ENCODE measurements around the gene RALBP1.
"Not testable (repeated sequence)": the region's sequence is repeated elsewhere in the genome, so short reads cannot be mapped to it uniquely, and the experiment has no call there.

RALBP1 gene

GRCh38 chr18:9431296-9431695 lies 44.0 kb upstream of the RALBP1 start:
- TF ChIP-seq CTBP1 (IDR thresholded peaks at IDR 0.05; ENCODE audit: borderline replicate concordance) (no peak), SP1 (IDR thresholded peaks at IDR 0.05) (no peak), NFRKB (IDR thresholded peaks at IDR 0.05) (no peak)
- POLR2A ChIA-PET = no interaction called here
- DNase-seq (ENCODE audit: extremely low spot score) = no peak
- CTCF ChIA-PET = no interaction called here

- DNase-seq (ENCODE audit: extremely low spot score); POLR2A ChIA-PET; CTCF ChIA-PET: not testable (repeated sequence)
Measured at GRCh38 chr18:9433122-9433521, 42.2 kb upstream of the RALBP1 start.

GRCh38 chr18:9433671-9434121 lies 41.6 kb upstream of the RALBP1 start:
- TF ChIP-seq NFRKB (IDR thresholded peaks at IDR 0.05) = no peak
- CTCF ChIA-PET = no interaction called here
- POLR2A ChIA-PET = no interaction called here
- no peak for DNase-seq (ENCODE audit: extremely low spot score)

- POLR2A ChIA-PET = no interaction called here
- CTCF ChIA-PET = no interaction called here
- no peak for TF ChIP-seq FOXA1 (IDR thresholded peaks at IDR 0.05)
- TF ChIP-seq ZNF384 (IDR thresholded peaks at IDR 0.05) = no peak
- TF ChIP-seq CTBP1 (IDR thresholded peaks at IDR 0.05; ENCODE audit: borderline replicate concordance) = no peak
- no peak for TF ChIP-seq TARDBP (IDR thresholded peaks at IDR 0.05)
- TF ChIP-seq FOXM1 (IDR thresholded peaks at IDR 0.05; ENCODE audit: borderline replicate concordance) = no peak
- no peak for TF ChIP-seq PKNOX1 (IDR thresholded peaks at IDR 0.05)
- no peak for TF ChIP-seq SP1 (IDR thresholded peaks at IDR 0.05)
- DNase-seq (ENCODE audit: extremely low spot score) = no peak
Measured at GRCh38 chr18:9434122-9434701, 41.1 kb upstream of the RALBP1 start.

DNA sequence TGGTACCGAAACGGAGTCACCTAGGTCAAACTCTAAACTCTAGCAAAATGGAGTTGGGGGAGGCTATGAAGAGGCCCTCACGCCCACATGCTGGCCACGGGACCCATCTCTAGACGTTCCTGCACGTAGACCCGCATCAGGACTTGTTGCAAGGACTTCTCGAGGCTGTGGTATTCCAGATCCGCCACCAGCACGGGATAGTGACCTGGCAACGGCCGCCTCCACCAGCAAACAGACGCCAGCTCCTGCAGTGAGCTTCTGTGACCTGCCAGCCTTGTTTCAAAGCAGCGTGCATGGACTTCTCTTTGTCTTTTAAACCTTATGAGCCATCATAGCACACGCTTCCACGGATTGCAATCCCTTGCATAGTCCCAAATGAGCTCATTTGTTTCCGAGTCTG lies 40.3 kb upstream of the RALBP1 start:
- CTCF ChIA-PET = no interaction called here
- POLR2A ChIA-PET = no interaction called here
- no peak for DNase-seq (ENCODE audit: extremely low spot score)
- no peak for TF ChIP-seq BHLHE40 (IDR thresholded peaks at IDR 0.05; ENCODE audit: borderline replicate concordance)
- TF ChIP-seq HDGF (IDR thresholded peaks at IDR 0.05; ENCODE audit: borderline replicate concordance) = no peak
- TF ChIP-seq ARNT (IDR thresholded peaks at IDR 0.05) = no peak
- TF ChIP-seq SP1 (IDR thresholded peaks at IDR 0.05) = no peak
- no peak for TF ChIP-seq SUZ12 (IDR thresholded peaks at IDR 0.05)
- TF ChIP-seq FOXA1 (IDR thresholded peaks at IDR 0.05) = no peak
- TF ChIP-seq LEF1 (IDR thresholded peaks at IDR 0.05; ENCODE audit: borderline replicate concordance) = no peak
- TF ChIP-seq L3MBTL2 (conservative IDR thresholded peaks at IDR 0.05) = no peak
- TF ChIP-seq ZNF384 (IDR thresholded peaks at IDR 0.05) = no peak
- no peak for TF ChIP-seq ELF4 (IDR thresholded peaks at IDR 0.05)
- no peak for TF ChIP-seq NFRKB (IDR thresholded peaks at IDR 0.05)
- no peak for TF ChIP-seq TARDBP (IDR thresholded peaks at IDR 0.05)
- no peak for TF ChIP-seq CTBP1 (IDR thresholded peaks at IDR 0.05; ENCODE audit: borderline replicate concordance)
- TF ChIP-seq FOXK2 (IDR thresholded peaks at IDR 0.05) = no peak
- no peak for TF ChIP-seq PKNOX1 (IDR thresholded peaks at IDR 0.05)
- no peak for TF ChIP-seq FOXM1 (IDR thresholded peaks at IDR 0.05; ENCODE audit: borderline replicate concordance)

- DNase-seq (ENCODE audit: extremely low spot score) = no peak
- POLR2A ChIA-PET = no interaction called here
- CTCF ChIA-PET = no interaction called here
- TF ChIP-seq FOXK2 (IDR thresholded peaks at IDR 0.05) = no peak
- TF ChIP-seq NFRKB (IDR thresholded peaks at IDR 0.05) = no peak
- no peak for TF ChIP-seq HDGF (IDR thresholded peaks at IDR 0.05; ENCODE audit: borderline replicate concordance)
- TF ChIP-seq ARNT (IDR thresholded peaks at IDR 0.05) = no peak
- no peak for TF ChIP-seq ELF4 (IDR thresholded peaks at IDR 0.05)
- TF ChIP-seq PKNOX1 (IDR thresholded peaks at IDR 0.05) = no peak
- TF ChIP-seq L3MBTL2 (conservative IDR thresholded peaks at IDR 0.05) = no peak
- TF ChIP-seq BHLHE40 (IDR thresholded peaks at IDR 0.05; ENCODE audit: borderline replicate concordance) = no peak
- no peak for TF ChIP-seq ZNF384 (IDR thresholded peaks at IDR 0.05)
- no peak for TF ChIP-seq FOXM1 (IDR thresholded peaks at IDR 0.05; ENCODE audit: borderline replicate concordance)
- TF ChIP-seq CTBP1 (IDR thresholded peaks at IDR 0.05; ENCODE audit: borderline replicate concordance) = no peak
- no peak for TF ChIP-seq LEF1 (IDR thresholded peaks at IDR 0.05; ENCODE audit: borderline replicate concordance)
- TF ChIP-seq TARDBP (IDR thresholded peaks at IDR 0.05) = no peak
- TF ChIP-seq FOXA1 (IDR thresholded peaks at IDR 0.05) = no peak
- TF ChIP-seq SP1 (IDR thresholded peaks at IDR 0.05) = no peak
- no peak for TF ChIP-seq SUZ12 (IDR thresholded peaks at IDR 0.05)
Measured at GRCh38 chr18:9436206-9436929, 38.9 kb upstream of the RALBP1 start.

GRCh38 chr18:9437021-9437437 lies 38.3 kb upstream of the RALBP1 start:
- ChIA-PET CTCF (no interaction called here), POLR2A (no interaction called here)
- TF ChIP-seq SP1 (IDR thresholded peaks at IDR 0.05) (no peak), SUZ12 (IDR thresholded peaks at IDR 0.05) (no peak), FOXA1 (IDR thresholded peaks at IDR 0.05) (no peak), L3MBTL2 (conservative IDR thresholded peaks at IDR 0.05) (no peak), BHLHE40 (IDR thresholded peaks at IDR 0.05; ENCODE audit: borderline replicate concordance) (no peak), FOXK2 (IDR thresholded peaks at IDR 0.05) (no peak), CTBP1 (IDR thresholded peaks at IDR 0.05; ENCODE audit: borderline replicate concordance) (no peak), TARDBP (IDR thresholded peaks at IDR 0.05) (no peak), HDGF (IDR thresholded peaks at IDR 0.05; ENCODE audit: borderline replicate concordance) (no peak), ELF4 (IDR thresholded peaks at IDR 0.05) (no peak), ARNT (IDR thresholded peaks at IDR 0.05) (no peak), PKNOX1 (IDR thresholded peaks at IDR 0.05) (no peak), NFRKB (IDR thresholded peaks at IDR 0.05) (no peak)
- DNase-seq (ENCODE audit: extremely low spot score) = no peak
